Ovary (tissue), 9 donors: ENCODE measurements around the gene MAB21L1. TPM values are rescaled to one million over a fixed set of nuclear protein-coding genes. Genes with fewer than 3 reads are reported as not detected.

Experiments used
- DNase-seq, 5 donors: peaks; one replicate each; pipeline ENCODE4 v3.0.0-alpha.2; 2019 to 2020
- H3K27ac ChIP-seq, 2 donors: fragments of 200-600 bp; one replicate each; pipeline versions ENCODE4 v1.5.1 to v1.8.0; 2019 to 2022
- H3K27me3 ChIP-seq: fragments of 200-600 bp; one replicate; pipeline ENCODE4 v1.8.0; 2022
- H3K36me3 ChIP-seq: fragments of 200-600 bp; sonication (generic); one replicate; pipeline ENCODE4 v1.5.1; 2019
- H3K4me1 ChIP-seq: one replicate; pipeline ENCODE4 v1.8.1; 2013; ENCODE audit warnings: mild to moderate bottlenecking, moderate library complexity; ENCODE audit not compliant: insufficient read depth
- H3K4me3 ChIP-seq: fragments of 200-600 bp; sonication (generic); one replicate; pipeline ENCODE4 v1.5.1; 2017
- H3K9me3 ChIP-seq, 2 donors: fragments of 200-600 bp in 1 of 2; sonication (generic) in 1 of 2; one replicate each; pipeline versions ENCODE4 v1.5.1 to v1.8.1; 2013 to 2019; ENCODE audit warnings: mild to moderate bottlenecking in 1 of 2, moderate library complexity in 1 of 2
- EP300 ChIP-seq: sonication (generic); formaldehyde crosslinking; IDR thresholded peaks from one replicate; pipeline ENCODE4 v1.6.1; 2017; ENCODE audit warnings: antibody characterized with exemption
- POLR2A ChIP-seq: fragments of 450-650 bp; IDR thresholded peaks from one replicate; pipeline ENCODE4 v1.6.1; 2017; ENCODE audit warnings: antibody characterized with exemption, mild to moderate bottlenecking, moderate library complexity
- WGBS, 3 donors: extraction: QIAGEN DNeasy Blood & Tissue Kit in 1 of 3; methylation state at CpG; one replicate each; pipeline versions ENCODE4 v1.1.5 to v1.1.7; 2013 to 2017; 5-methylcytosine and 5-hydroxymethylcytosine counted together
- intact Hi-C, 4 donors: fragments of 100-400 bp; cut with DNase I; formaldehyde crosslinking; loops; one replicate each; pipeline versions ENCODE4 v1.11.0 to v1.15.1; 2022 to 2023
- polyA plus RNA-seq, 2 donors: library from polyadenylated mRNA; stranded (reverse); fragments of 200-250 nt in 1 of 2; fragments of 350-450 nt in 1 of 2; fragmentation: Illumina TruSeq in 1 of 2; extraction: RNeasy Lipid Tissue Mini Kit (QIAGEN cat#74804) in 1 of 2; gene quantifications; one replicate each; pipeline ENCODE4 v1.2.3, GENCODE V29; 2013 to 2014
- total RNA-seq, 7 donors: library from RNA; depleted of rRNA in 2 of 7; stranded (reverse); fragments of >200 nt in 2 of 7; fragmentation: NEBNext Ultra II Directional in 3 of 7; extraction: Animal tissue kit (Norgen Biotek cat#: 25700) in 3 of 7; gene quantifications; one replicate each; pipeline versions ENCODE4 v1.1.0 to v1.2.4, GENCODE V29; 2016 to 2023
- TF ChIP-seq, protein P1 (sequence below), 3 donors: fragments of 450-650 bp in 2 of 3; fragments of 200-600 bp in 1 of 3; IDR thresholded peaks; one replicate each; pipeline versions ENCODE4 v1.5.1 to v1.8.0; 2016 to 2022; ENCODE audit warnings: antibody characterized with exemption in 3 of 3, mild to moderate bottlenecking in 1 of 3
- donor health status: DM: no; HTN: no; CAD: no; lungs with moderate emphysema.
- donor health status: DM: no; HTN: no; CAD: no.
- donor health status: Bipolar disorder and iron deficiency.
- donor health status: DM: yes; HTN: yes; CAD: no.
- donor health status: DM: no; HTN: no; CAD: no.
- donor health status: DM: yes; HTN: yes; CAD: no.

Gene MAB21L1
- total and polyA plus RNA-seq, 9 donors, result 0.12 to 1.0 (median 0.60) TPM

DNA sequence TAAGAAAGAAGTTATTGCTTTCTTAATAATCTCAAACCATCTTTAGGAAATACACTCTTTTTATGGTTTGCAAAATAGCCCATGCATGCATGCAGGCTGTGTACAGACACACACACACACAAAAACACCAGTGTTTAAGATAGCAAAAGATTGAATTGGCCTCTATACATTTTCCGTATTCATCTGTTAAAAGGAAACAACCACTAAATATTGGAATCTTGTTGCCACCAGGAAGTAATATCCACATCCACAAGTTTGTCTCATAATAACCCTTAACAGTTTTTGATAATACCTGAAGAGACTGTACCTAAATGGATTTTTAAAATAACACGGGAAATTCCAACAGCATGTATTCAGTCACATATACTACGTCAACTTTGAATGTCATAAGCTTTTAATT is 7.3 kb upstream of the MAB21L1 start:
- Histone ChIP-seq H3K27me3 (no peaks in the 10 kb centered on the region), H3K4me3 (no peak overlapping the region), H3K4me1 (no peaks in the 10 kb centered on the region), H3K9me3 (no peaks in the 10 kb centered on the region), H3K27ac (no peak overlapping the region), H3K36me3 (no peaks in the 10 kb centered on the region)
- no peak for DNase-seq
- WGBS, 3 donors, result 96% methylated on average over 3 of the region's 3 CpGs
- TF ChIP-seq POLR2A (no peak), EP300 (no peak)
- TF ChIP-seq, protein P1, sequence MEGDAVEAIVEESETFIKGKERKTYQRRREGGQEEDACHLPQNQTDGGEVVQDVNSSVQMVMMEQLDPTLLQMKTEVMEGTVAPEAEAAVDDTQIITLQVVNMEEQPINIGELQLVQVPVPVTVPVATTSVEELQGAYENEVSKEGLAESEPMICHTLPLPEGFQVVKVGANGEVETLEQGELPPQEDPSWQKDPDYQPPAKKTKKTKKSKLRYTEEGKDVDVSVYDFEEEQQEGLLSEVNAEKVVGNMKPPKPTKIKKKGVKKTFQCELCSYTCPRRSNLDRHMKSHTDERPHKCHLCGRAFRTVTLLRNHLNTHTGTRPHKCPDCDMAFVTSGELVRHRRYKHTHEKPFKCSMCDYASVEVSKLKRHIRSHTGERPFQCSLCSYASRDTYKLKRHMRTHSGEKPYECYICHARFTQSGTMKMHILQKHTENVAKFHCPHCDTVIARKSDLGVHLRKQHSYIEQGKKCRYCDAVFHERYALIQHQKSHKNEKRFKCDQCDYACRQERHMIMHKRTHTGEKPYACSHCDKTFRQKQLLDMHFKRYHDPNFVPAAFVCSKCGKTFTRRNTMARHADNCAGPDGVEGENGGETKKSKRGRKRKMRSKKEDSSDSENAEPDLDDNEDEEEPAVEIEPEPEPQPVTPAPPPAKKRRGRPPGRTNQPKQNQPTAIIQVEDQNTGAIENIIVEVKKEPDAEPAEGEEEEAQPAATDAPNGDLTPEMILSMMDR (IDR thresholded peaks at IDR 0.05), result no peak
- intact Hi-C loops, result no loop called here

- Histone ChIP-seq H3K9me3 (no peaks in the 10 kb centered on the region), H3K36me3 (no peaks in the 10 kb centered on the region), H3K4me3 (no peak overlapping the region), H3K4me1 (no peaks in the 10 kb centered on the region), H3K27ac (no peak overlapping the region), H3K27me3 (no peaks in the 10 kb centered on the region)
- intact Hi-C loops, result no loop called here
- DNase-seq, result no peak
- WGBS, 3 donors, result 95 to 99% (median 95%) methylated on average over 1 of the region's 1 CpG
- TF ChIP-seq, protein P1 (IDR thresholded peaks at IDR 0.05), result no peak
- TF ChIP-seq EP300 (no peak), POLR2A (no peak)
These were observed 6.0 kb upstream of the MAB21L1 start for GRCh38 chr13:35482527-35482926.

DNA sequence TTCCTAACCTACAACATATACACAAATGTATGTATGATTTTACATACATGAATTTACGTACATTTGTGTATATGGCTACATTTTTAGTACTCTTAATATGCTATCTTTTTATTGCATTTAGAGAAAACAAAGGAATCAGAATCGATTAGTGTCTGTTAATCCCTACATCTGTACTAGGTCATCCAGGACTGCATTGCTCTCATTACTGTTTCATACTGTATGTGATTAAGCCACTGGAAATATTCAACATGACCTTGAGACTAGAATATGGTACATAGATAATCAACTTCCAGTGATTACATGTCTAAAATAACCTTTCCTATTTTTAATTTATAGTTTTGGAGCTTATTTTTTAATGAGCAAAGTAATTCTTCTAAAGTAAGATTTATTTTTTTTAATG is 5.3 kb upstream of the MAB21L1 start:
- DNase-seq, result no peak
- Histone ChIP-seq H3K9me3 (no peaks in the 10 kb centered on the region), H3K36me3 (no peaks in the 10 kb centered on the region), H3K4me1 (no peaks in the 10 kb centered on the region), H3K27ac (no peak overlapping the region), H3K4me3 (no peak overlapping the region), H3K27me3 (no peaks in the 10 kb centered on the region)
- intact Hi-C loops, result no loop called here
- 68 to 81% (median 71%) methylated on average over 2 of the region's 2 CpGs for WGBS, 3 donors
- TF ChIP-seq, protein P1 (IDR thresholded peaks at IDR 0.05), result no peak
- TF ChIP-seq EP300 (no peak), POLR2A (no peak)

DNA sequence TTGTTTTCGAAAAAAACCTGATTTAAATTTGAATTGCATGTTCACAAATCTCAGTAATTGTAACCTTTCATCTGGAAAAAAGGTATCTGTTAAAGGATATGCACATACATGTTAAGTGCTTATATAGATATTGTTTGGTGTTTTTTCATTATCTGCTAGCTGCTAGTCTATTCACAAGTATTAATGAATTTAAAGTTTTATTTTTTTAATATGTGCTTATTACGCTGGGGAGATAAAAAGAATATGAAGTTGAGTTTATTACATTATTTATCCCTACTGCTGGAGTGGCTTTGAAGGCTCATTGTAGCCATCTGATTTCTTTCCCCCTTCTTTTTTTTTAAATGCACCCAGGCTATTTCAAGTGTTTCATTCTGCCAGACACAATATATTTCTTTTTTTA is 3.9 kb upstream of the MAB21L1 start:
- no peak overlapping the region for H3K4me3 ChIP-seq
- H3K27me3 ChIP-seq, result no peaks in the 10 kb centered on the region
- TF ChIP-seq, protein P1 (IDR thresholded peaks at IDR 0.05), result no peak
- TF ChIP-seq EP300 (no peak), POLR2A (no peak)
- whole genome bisulfite sequencing, 3 donors, result 92 to 94% (median 93%) methylated on average over 2 of the region's 2 CpGs
- intact Hi-C loops, result no loop called here
- H3K9me3 ChIP-seq, result no peaks in the 10 kb centered on the region
- DNase-seq, result no peak
- no peak overlapping the region for H3K27ac ChIP-seq
- H3K36me3 ChIP-seq, result no peaks in the 10 kb centered on the region
- H3K4me1 ChIP-seq, result no peaks in the 10 kb centered on the region

- Histone ChIP-seq H3K27me3 (no peaks in the 10 kb centered on the region), H3K36me3 (no peaks in the 10 kb centered on the region), H3K9me3 (no peaks in the 10 kb centered on the region), H3K27ac (no peak overlapping the region), H3K4me3 (no peak overlapping the region), H3K4me1 (no peaks in the 10 kb centered on the region)
- DNase-seq, result no peak
- 91 to 93% (median 92%) methylated on average over 1 of the region's 1 CpG for WGBS, 3 donors
- intact Hi-C loops, result no loop called here
- no peak for TF ChIP-seq EP300
- no peak for TF ChIP-seq POLR2A
- TF ChIP-seq, protein P1 (IDR thresholded peaks at IDR 0.05), result no peak
These were observed 3.2 kb upstream of the MAB21L1 start for GRCh38 chr13:35479706-35480105.
